Kidney epithelial cell (primary cell): ENCODE results near the gene MTSS2. TPM values are rescaled to one million over a fixed set of nuclear protein-coding genes. Genes with fewer than 3 reads are reported as not detected.
A peak's percentile ranks its signal among the peaks of the same experiment; 100 is the strongest.

Source experiments
- DNase-seq: peaks from one replicate; pipeline ENCODE4 v3.0.0-alpha.2; 2010; ENCODE audit warnings: low read depth
- H3K27me3 ChIP-seq: 2 replicates; pipeline ENCODE4 v1.6.0; 2011; ENCODE audit warnings: low read length; ENCODE audit not compliant: control insufficient read depth, insufficient read depth
- H3K36me3 ChIP-seq: 2 replicates; pipeline ENCODE4 v1.5.1; 2011; ENCODE audit warnings: low read length; ENCODE audit not compliant: control insufficient read depth, insufficient read depth
- H3K4me3 ChIP-seq: 2 replicates; pipeline ENCODE4 v1.5.1; 2011; ENCODE audit warnings: low read depth, mild to moderate bottlenecking, control low read depth, low read length
- CTCF ChIP-seq: IDR thresholded peaks from 2 replicates; pipeline ENCODE4 v1.5.1; 2011; ENCODE audit warnings: mild to moderate bottlenecking, moderate library complexity, low read length, control low read depth, inconsistent platforms; ENCODE audit not compliant: insufficient read depth, poor library complexity, severe bottlenecking
- total RNA-seq: library from RNA; depleted of rRNA; stranded (reverse); fragments of >200 nt; gene quantifications from 2 replicates; pipeline ENCODE4 v1.2.3, GENCODE V29; 2015

MTSS2 gene
- total RNA-seq, 1 donor from 2014 or later, result 19.8 TPM

- no peak for DNase-seq
- Histone ChIP-seq H3K27me3 (no peaks in the 10 kb centered on the region), H3K4me3 (no peak overlapping the region), H3K36me3 (no peaks in the 10 kb centered on the region)
- TF ChIP-seq CTCF, result no peak
These were observed 30.1 kb upstream of the MTSS2 start for GRCh38 chr16:70715860-70716357.

GRCh38 chr16:70715055-70715858, 29.4 kb upstream of the MTSS2 start:
- peak; percentile 99 for DNase-seq
- no peak overlapping the region for H3K4me3 ChIP-seq

GRCh38 chr16:70714581-70715054, 28.8 kb upstream of the MTSS2 start:
- H3K27me3 ChIP-seq, result no peaks in the 10 kb centered on the region
- H3K4me3 ChIP-seq, result no peak overlapping the region
- no peaks in the 10 kb centered on the region for H3K36me3 ChIP-seq
- no peak for TF ChIP-seq CTCF
- DNase-seq, result no peak

More at GRCh38 chr16:70715055-70715858, 29.4 kb upstream of the MTSS2 start:
- Histone ChIP-seq H3K27me3 (no peaks in the 10 kb centered on the region), H3K36me3 (no peaks in the 10 kb centered on the region)
- peak; percentile 36 for TF ChIP-seq CTCF

DNA sequence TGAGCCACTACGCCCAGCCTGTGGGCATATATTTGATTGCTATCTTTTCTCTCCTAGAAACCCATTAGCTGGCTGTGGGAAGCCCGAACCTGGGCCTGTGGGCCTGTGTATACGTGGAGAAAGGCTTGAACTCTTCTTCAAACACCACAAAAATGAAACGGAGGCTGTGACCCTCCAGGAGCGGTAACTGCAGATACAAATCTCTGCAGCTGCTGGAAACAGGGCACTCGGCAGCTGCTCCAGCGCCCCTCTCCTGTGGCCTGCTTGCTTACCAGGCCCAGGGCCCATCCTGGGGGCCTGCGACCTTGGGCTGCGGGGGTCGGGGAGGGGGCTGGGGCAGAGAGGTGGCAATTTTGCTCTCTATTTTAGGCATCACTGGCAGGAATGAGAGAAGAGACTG, 28.0 kb upstream of the MTSS2 start:
- no peak overlapping the region for H3K4me3 ChIP-seq
- no peak for DNase-seq
- no peak for TF ChIP-seq CTCF
- H3K27me3 ChIP-seq, result no peaks in the 10 kb centered on the region
- H3K36me3 ChIP-seq, result no peaks in the 10 kb centered on the region

DNA sequence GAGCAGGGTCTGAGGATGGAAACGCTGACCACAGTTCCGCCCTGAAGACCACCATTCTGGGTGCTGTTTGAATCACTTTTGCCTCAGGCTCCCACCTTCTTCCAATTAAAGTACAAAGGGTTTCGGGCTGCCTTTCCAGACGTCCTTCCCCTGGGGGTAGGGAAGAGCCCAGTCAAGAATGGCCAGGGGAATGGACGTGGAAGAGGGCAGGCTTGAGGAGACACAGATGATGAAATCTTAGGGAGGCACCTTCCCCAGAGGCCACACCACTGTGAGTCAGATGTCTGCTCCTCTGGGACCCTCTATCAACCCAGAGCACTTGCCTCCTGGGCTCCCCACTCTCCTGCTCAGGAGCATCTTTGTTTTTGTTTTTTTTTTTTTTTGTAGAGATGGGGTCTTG, 27.5 kb upstream of the MTSS2 start:
- Histone ChIP-seq H3K36me3 (no peaks in the 10 kb centered on the region), H3K4me3 (no peak overlapping the region), H3K27me3 (no peaks in the 10 kb centered on the region)
- DNase-seq, result no peak
- TF ChIP-seq CTCF, result no peak
